Epithelial cell of esophagus (primary cell): Measurements from ENCODE around the gene SUGP2.

Experiments
- DNase-seq: peaks from one replicate; pipeline ENCODE4 v3.0.0; 2010; ENCODE audit warnings: low read depth
- H3K4me3 ChIP-seq: 2 replicates; pipeline ENCODE4 v1.5.1; 2011; ENCODE audit warnings: mild to moderate bottlenecking, low read length, control low read depth
- CTCF ChIP-seq: IDR thresholded peaks from 2 replicates; pipeline ENCODE4 v1.5.1; 2011; ENCODE audit warnings: low read depth, mild to moderate bottlenecking, low read length, control low read depth, inconsistent platforms; ENCODE audit not compliant: insufficient read depth; ENCODE audit errors: missing control alignments

The SUGP2 gene

GRCh38 chr19:18992696-18993095, 40.6 kb downstream of the SUGP2 start:
- TF ChIP-seq CTCF, result no peak
- H3K4me3 ChIP-seq, result no peak overlapping the region
- DNase-seq, result no peak

- no peak overlapping the region for H3K4me3 ChIP-seq
- no peak for TF ChIP-seq CTCF
- DNase-seq, result no peak
These were observed 41.8 kb downstream of the SUGP2 start for GRCh38 chr19:18991468-18991867.

- no peak overlapping the region for H3K4me3 ChIP-seq
- no peak for TF ChIP-seq CTCF
- no peak for DNase-seq
These were observed 42.3 kb downstream of the SUGP2 start for GRCh38 chr19:18991006-18991405.

- no peak for DNase-seq
- no peak for TF ChIP-seq CTCF
These were observed 43.1 kb downstream of the SUGP2 start for GRCh38 chr19:18990128-18990708.

GRCh38 chr19:18989316-18989715, 44.0 kb downstream of the SUGP2 start:
- no peak for DNase-seq
- H3K4me3 ChIP-seq, result no peak overlapping the region
- TF ChIP-seq CTCF, result no peak

More at GRCh38 chr19:18990128-18990708, 43.1 kb downstream of the SUGP2 start:
- H3K4me3 ChIP-seq, result no peak overlapping the region

GRCh38 chr19:18987456-18987855, 45.9 kb downstream of the SUGP2 start:
- DNase-seq, result no peak
- no peak for TF ChIP-seq CTCF
- no peak overlapping the region for H3K4me3 ChIP-seq

- no peak overlapping the region for H3K4me3 ChIP-seq
These were observed 48.1 kb downstream of the SUGP2 start for GRCh38 chr19:18985257-18985656.

More at GRCh38 chr19:18985257-18985656, 48.1 kb downstream of the SUGP2 start:
- DNase-seq, result no peak
- no peak for TF ChIP-seq CTCF
